ENCODE measurements around the gene ZKSCAN2. TPM values are rescaled to one million over a fixed set of nuclear protein-coding genes. Genes with fewer than 3 reads are reported as not detected.

Gene ZKSCAN2
- total and polyA plus RNA-seq, 11 donors, result 1.7 to 8.0 (median 4.2) TPM

GRCh38 chr16:25271421-25271820 is 13.8 kb upstream of the ZKSCAN2 start:
- TF ChIP-seq POLR2A (IDR thresholded peaks at IDR 0.05) (no peak), CTCF (IDR thresholded peaks at IDR 0.05) (no peak)
- ATAC-seq, result no peak
- no peaks in the 10 kb centered on the region for H3K27me3 ChIP-seq
- H3K9me3 ChIP-seq, result no peaks in the 10 kb centered on the region
- 47 to 68% (median 59%) methylated on average over 5 of the region's 5 CpGs for WGBS, 4 donors
- H3K4me3 ChIP-seq, result no peak overlapping the region
- H3K36me3 ChIP-seq, result peaks cover 0 to 8% (median 0%) of the 10 kb centered on the region in 9 donors
- intact Hi-C loops (cut with DNase I), result loop anchor here in 2 of 10 donors (10.0 kb wide), 2 partner anchors 1833 to 1843 kb away; no protein-coding TSS in a partner anchor
- no peaks in the 10 kb centered on the region for H3K4me1 ChIP-seq
- no peak for DNase-seq
- H3K27ac ChIP-seq, result no peak overlapping the region

DNA sequence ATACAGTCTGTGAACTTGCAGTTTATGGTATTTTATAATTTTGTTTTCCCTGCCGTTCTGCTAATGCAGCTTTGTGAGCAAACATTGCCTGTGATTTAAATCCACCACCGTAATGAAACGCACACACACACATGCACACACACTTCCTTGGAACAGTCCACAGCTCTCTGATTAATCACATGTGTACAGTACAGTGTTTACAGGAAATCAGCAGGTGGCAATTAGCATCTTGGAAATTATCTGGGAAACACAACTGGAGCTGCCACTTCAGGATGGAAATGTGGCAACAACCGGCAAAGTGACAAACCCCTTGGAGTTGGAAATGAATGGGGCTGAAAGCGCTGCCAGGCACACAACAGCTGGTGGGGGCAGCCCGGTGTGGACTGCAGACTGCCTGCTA is 12.9 kb upstream of the ZKSCAN2 start:
- Histone ChIP-seq H3K9me3 (no peaks in the 10 kb centered on the region), H3K4me3 (no peak overlapping the region), H3K27ac (no peak overlapping the region), H3K4me1 (no peaks in the 10 kb centered on the region), H3K36me3 (peaks cover 0 to 8% (median 0%) of the 10 kb centered on the region in 9 donors), H3K27me3 (no peaks in the 10 kb centered on the region)
- DNase-seq (no peak), ATAC-seq (no peak)
- intact Hi-C loops (cut with DNase I), result loop anchor here in 2 of 10 donors (10.0 kb wide), 2 partner anchors 1834 to 1844 kb away; no protein-coding TSS in a partner anchor
- TF ChIP-seq CTCF (IDR thresholded peaks at IDR 0.05), result no peak
- TF ChIP-seq POLR2A (IDR thresholded peaks at IDR 0.05), result no peak
- 73 to 85% (median 80%) methylated on average over 6 of the region's 6 CpGs for WGBS, 4 donors

DNA sequence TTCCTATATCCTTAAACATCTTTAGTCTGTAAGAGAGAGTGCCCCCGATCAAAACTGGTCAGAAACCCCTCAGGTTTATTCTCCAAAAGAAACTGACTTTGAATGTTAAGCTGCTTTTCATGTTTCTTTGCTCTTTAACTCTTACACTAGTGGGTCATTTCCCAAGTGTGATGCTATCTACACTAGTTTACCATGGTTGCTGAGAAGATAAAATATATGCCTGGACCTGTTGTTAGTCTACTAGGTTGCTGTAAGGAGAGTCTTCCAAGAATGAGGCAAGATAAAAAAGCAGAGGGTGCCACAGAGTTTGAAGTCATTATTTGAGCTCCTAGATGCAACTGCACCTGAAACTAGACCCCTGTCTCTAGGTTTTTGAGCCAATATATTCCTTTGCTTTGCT is 12.2 kb upstream of the ZKSCAN2 start:
- intact Hi-C loops (cut with DNase I), result loop anchor here in 2 of 10 donors (10.0 kb wide), 2 partner anchors 1835 to 1845 kb away; no protein-coding TSS in a partner anchor
- Histone ChIP-seq H3K4me3 (no peak overlapping the region), H3K27me3 (no peaks in the 10 kb centered on the region), H3K27ac (no peak overlapping the region), H3K9me3 (no peaks in the 10 kb centered on the region), H3K4me1 (no peaks in the 10 kb centered on the region), H3K36me3 (peaks cover 0 to 8% (median 0%) of the 10 kb centered on the region in 9 donors)
- ATAC-seq (no peak), DNase-seq (no peak)
- TF ChIP-seq POLR2A (IDR thresholded peaks at IDR 0.05), result no peak
- TF ChIP-seq CTCF (IDR thresholded peaks at IDR 0.05), result no peak
- 75 to 97% (median 86%) methylated on average over 1 of the region's 1 CpG for WGBS, 4 donors

DNA sequence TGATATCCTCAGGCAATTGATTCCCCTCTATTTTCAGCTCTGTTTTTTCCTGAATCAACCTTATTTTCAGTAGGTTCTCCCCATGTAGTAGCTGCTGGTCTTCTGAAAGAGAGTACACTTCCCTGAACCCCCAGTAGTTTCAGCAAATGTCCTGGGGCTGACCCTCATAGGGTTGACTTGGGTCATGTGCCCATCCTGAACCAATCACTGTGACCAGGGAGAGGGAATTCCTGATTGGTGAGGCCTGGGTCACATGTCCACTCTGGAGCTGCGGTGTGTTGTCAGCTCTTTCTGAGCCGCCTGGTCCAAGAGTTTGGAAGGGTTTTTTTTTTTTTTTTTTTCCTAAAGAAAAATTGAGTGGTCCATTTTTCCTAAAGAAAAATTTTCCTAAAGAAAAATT is 8.3 kb upstream of the ZKSCAN2 start:
- Histone ChIP-seq H3K4me3 (no peak overlapping the region), H3K27me3 (no peaks in the 10 kb centered on the region), H3K27ac (no peak overlapping the region), H3K4me1 (no peaks in the 10 kb centered on the region), H3K9me3 (no peaks in the 10 kb centered on the region), H3K36me3 (peaks cover 0 to 14% (median 2%) of the 10 kb centered on the region in 9 donors)
- WGBS, 4 donors, result 97 to 99% (median 98%) methylated on average over 2 of the region's 2 CpGs
- ATAC-seq (no peak), DNase-seq (no peak)
- TF ChIP-seq CTCF (IDR thresholded peaks at IDR 0.05), result no peak
- TF ChIP-seq POLR2A (IDR thresholded peaks at IDR 0.05), result no peak
- intact Hi-C loops (cut with DNase I), result no loop called here

Data from heart left ventricle (tissue), 16 donors.